ENCODE results near the gene SLU7. TPM values are rescaled to one million over a fixed set of nuclear protein-coding genes. Genes with fewer than 3 reads are reported as not detected.

SLU7 gene
- total and polyA plus RNA-seq, 9 of the 15 experiments (the other 6 are each of a cell fraction or from before 2014, with no cell fraction given) = 42.1 to 65.7 (median 54.8) TPM

DNA sequence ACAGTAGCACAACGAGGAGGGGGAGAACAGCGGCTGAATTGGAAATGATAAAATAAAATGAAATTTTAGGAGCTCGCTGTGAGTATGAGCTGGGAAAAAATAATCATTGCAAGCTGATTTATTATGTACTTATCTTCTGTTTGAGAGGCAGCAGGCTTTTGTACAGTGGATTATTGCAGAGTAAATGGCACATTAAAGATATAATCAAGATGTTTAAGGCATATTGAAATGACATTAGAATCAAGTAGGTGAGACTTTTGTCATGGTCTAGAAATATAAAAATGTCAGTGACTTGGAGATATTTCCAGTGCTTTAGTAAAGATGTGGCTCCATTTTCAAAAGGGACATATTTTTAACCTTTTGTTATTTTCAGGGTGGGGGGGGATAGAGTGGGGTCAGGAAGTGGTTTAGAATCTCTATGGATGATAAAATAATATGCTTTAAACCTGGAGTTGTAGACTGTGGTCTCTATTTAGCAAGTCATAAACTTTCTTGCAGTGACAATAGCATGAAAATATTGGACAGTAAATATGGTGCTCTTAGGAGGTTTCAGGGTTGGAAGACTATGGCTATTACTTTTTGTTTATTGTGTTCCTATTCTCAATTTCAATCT lies 49.6 kb upstream of the SLU7 start:
- intact Hi-C loops (cut with micrococcal nuclease) (no loop called here), in situ Hi-C loops (cut with MboI) (no loop called here)
- no peaks in the 10 kb centered on the region for H3K79me2 ChIP-seq (ENCODE audit: control insufficient read depth, insufficient read depth, low read length)
- no peak overlapping the region for H3K27ac ChIP-seq (ENCODE audit: extremely low read depth, low read depth, low read length)
- DNase-seq (ENCODE audit: extremely low read depth in 1 of 4, low spot score in 3 of 4) = no peak
- no peaks in the 10 kb centered on the region for H3K9me1 ChIP-seq (ENCODE audit: control insufficient read depth, insufficient read depth, low read length)
- H3K9ac ChIP-seq (ENCODE audit: insufficient read depth in 1 of 2, low read depth in 2 of 2, low read length in 2 of 2) = no peak overlapping the region
- FAIRE-seq = no peak
- no peak overlapping the region for H3K4me2 ChIP-seq (ENCODE audit: insufficient read depth, low read length)
- no peaks in the 10 kb centered on the region for H3K36me3 ChIP-seq (ENCODE audit: control insufficient read depth, insufficient read depth, low read length)
- H3K4me3 ChIP-seq = no peak overlapping the region
- no peaks in the 10 kb centered on the region for H4K20me1 ChIP-seq (replicated peaks; ENCODE audit: control insufficient read depth, insufficient read depth, low read length)
- H3K4me1 ChIP-seq (replicated peaks in 1 of 2; ENCODE audit: control insufficient read depth in 2 of 2, insufficient read depth in 2 of 2, low read length in 2 of 2) = peaks cover 0 to 4% of the 10 kb centered on the region in 2 experiments; a peak in 1 of 5 replicates
- BruUV-seq (replicated peaks) = no TSS peak
- POLR2A ChIA-PET = no interaction called here
- peaks cover 7 to 10% of the 10 kb centered on the region in 2 experiments; a peak in 4 of 5 replicates for H3K27me3 ChIP-seq (ENCODE audit: control insufficient read depth in 2 of 2, insufficient read depth in 2 of 2, low read length in 2 of 2)
- ATAC-seq = no peak
- H2AFZ ChIP-seq (ENCODE audit: low read depth, low read length) = no peak overlapping the region
- no peak for TF ChIP-seq MTA1 (IDR thresholded peaks at IDR 0.05; ENCODE audit: borderline replicate concordance)
- H3K9me3 ChIP-seq (replicated peaks; ENCODE audit: control insufficient read depth, insufficient read depth, low read depth, low read length) = no peaks in the 10 kb centered on the region
- CTCF ChIA-PET (ENCODE audit: low intra/inter-chr PET ratio) = no interaction called here
- WGBS (ENCODE audit: insufficient coverage, low coverage, missing lambda C conversion rate) = 4% methylated on average over 3 of the region's 3 CpGs

DNA sequence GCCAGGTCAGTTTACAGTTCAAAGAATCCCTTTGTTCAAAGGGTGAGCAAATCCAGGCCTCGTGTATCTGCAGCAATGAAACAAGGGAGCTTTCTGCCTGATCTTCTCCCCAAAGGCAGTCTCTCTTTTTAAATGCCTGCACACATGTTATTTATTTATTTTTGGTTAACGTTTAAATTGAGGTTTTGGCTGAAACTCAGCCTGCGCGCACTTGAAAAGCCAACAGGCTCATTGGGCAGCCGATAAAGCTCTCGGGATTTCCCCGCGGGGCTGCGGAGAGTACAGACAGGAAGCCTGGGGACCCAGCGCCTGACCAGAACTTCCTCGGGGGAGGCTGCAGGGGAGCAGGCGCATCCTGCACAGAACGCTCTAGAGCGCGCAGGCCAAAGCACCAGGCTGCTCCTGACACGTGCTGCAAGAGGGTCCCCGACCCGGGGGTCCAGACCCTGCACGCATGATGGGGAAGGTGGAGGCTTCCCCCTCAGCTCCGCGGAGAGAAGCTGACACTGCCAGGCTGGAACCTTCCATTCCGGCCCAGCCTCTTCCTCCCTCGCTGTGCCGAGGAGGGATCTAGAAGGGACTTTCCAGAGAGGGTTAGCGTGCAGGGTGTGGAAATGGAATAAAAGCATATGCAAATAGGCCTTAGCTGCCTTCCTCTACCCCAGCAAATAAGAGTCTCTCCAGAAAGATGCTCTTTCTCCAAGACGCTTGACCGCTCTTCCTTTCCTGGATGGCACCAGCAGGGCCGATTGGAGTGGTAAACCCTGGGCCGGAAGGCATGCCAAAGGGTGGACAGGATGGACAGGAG lies 48.9 kb upstream of the SLU7 start:
- WGBS (ENCODE audit: insufficient coverage, low coverage, missing lambda C conversion rate) = 2% methylated on average over 22 of the region's 29 CpGs
- in situ Hi-C loops (cut with MboI) = no loop called here
- no peak overlapping the region for H2AFZ ChIP-seq (ENCODE audit: low read depth, low read length)

More for the DNA sequence above, 48.9 kb upstream of the SLU7 start:
- TF ChIP-seq GABPA (tag; conservative IDR thresholded peaks at IDR 0.05; ENCODE audit: low read depth) = peak; percentile 41
- TF ChIP-seq CCAR2 (IDR thresholded peaks at IDR 0.05; ENCODE audit: low read depth, low read length) = no peak
- no peak for TF ChIP-seq ZNF780A (CRISPR knock-in tag; IDR thresholded peaks at IDR 0.05)
- no peak for TF ChIP-seq HNRNPL (IDR thresholded peaks at IDR 0.05; ENCODE audit: low read depth, low read length)
- no peak for FAIRE-seq
- no peak overlapping the region for H3K4me2 ChIP-seq (ENCODE audit: insufficient read depth, low read length)
- H3K9me1 ChIP-seq (ENCODE audit: control insufficient read depth, insufficient read depth, low read length) = no peaks in the 10 kb centered on the region
- peaks cover 0 to 4% of the 10 kb centered on the region in 2 experiments; a peak in 1 of 5 replicates for H3K4me1 ChIP-seq (replicated peaks in 1 of 2; ENCODE audit: control insufficient read depth in 2 of 2, insufficient read depth in 2 of 2, low read length in 2 of 2)
- CTCF ChIA-PET (ENCODE audit: low intra/inter-chr PET ratio) = no interaction called here
- H3K9ac ChIP-seq (ENCODE audit: insufficient read depth in 1 of 2, low read depth in 2 of 2, low read length in 2 of 2) = no peak overlapping the region
- H3K27ac ChIP-seq (ENCODE audit: extremely low read depth, low read depth, low read length) = no peak overlapping the region
- ATAC-seq = peak; percentile 41; the same call in 2 of the 3 replicates
- H3K9me3 ChIP-seq (replicated peaks; ENCODE audit: control insufficient read depth, insufficient read depth, low read depth, low read length) = no peaks in the 10 kb centered on the region
- POLR2A ChIA-PET = no interaction called here
- no peak overlapping the region for H3K4me3 ChIP-seq
- no peaks in the 10 kb centered on the region for H3K36me3 ChIP-seq (ENCODE audit: control insufficient read depth, insufficient read depth, low read length)
- no peak for DNase-seq (ENCODE audit: extremely low read depth in 1 of 4, low spot score in 3 of 4)
- H4K20me1 ChIP-seq (replicated peaks; ENCODE audit: control insufficient read depth, insufficient read depth, low read length) = no peaks in the 10 kb centered on the region
- no peaks in the 10 kb centered on the region for H3K79me2 ChIP-seq (ENCODE audit: control insufficient read depth, insufficient read depth, low read length)
- no TSS peak for BruUV-seq (replicated peaks)
- H3K27me3 ChIP-seq (ENCODE audit: control insufficient read depth in 2 of 2, insufficient read depth in 2 of 2, low read length in 2 of 2) = peaks cover 7 to 10% of the 10 kb centered on the region in 2 experiments; a peak in 4 of 5 replicates
- intact Hi-C loops (cut with micrococcal nuclease) = no loop called here
